B cell (primary cell): ENCODE results near the gene KLHL33. TPM values are rescaled to one million over a fixed set of nuclear protein-coding genes. Genes with fewer than 3 reads are reported as not detected.
"Not testable (repeated sequence)": the region's sequence is repeated elsewhere in the genome, so short reads cannot be mapped to it uniquely, and the experiment has no call there.

ENCODE experiments used
- ATAC-seq: fragments of 200-7000 bp; cut with Tn5 transposase; one replicate; pipeline ENCODE4 v1.10.0; 2021; ENCODE audit warnings: low read depth, mild to moderate bottlenecking, moderate number of reproducible peaks, moderate library complexity
- CTCF ChIA-PET: fragments of 350-600 bp; sonication (Branson Sonifier 250); formaldehyde crosslinking; loops from one replicate; lab custom pipeline; 2021; ENCODE audit warnings: antibody characterized with exemption, inconsistent platforms; lab: Charles Lee
- POLR2A ChIA-PET: fragments of 350-600 bp; sonication (Branson Sonifier 250); formaldehyde crosslinking; loops from one replicate; lab custom pipeline; 2021; ENCODE audit warnings: antibody characterized with exemption; lab: Charles Lee
- DNase-seq: peaks from one replicate; pipeline ENCODE4 v3.0.0; 2013
- H2AFZ ChIP-seq: 2 replicates; pipeline ENCODE4 v1.6.1; 2012; ENCODE audit warnings: mild to moderate bottlenecking, low read depth, low read length; ENCODE audit not compliant: insufficient read depth, poor library complexity, severe bottlenecking
- H3K27ac ChIP-seq, 2 donors: 1 replicate in 1 of 2; 2 replicates in 1 of 2; pipeline ENCODE4 v1.5.1; 2012 to 2013; ENCODE audit warnings: low read length in 2 of 2, mild to moderate bottlenecking in 2 of 2, moderate library complexity in 1 of 2
- H3K27me3 ChIP-seq, 4 experiments: fragments of 200-600 bp in 1 of 4; sonication (generic) in 1 of 4; replicated peaks in 1 of 4; 1 replicate in 2 of 4; 2 replicates in 2 of 4; pipeline versions ENCODE4 v1.6.1 to v1.7.0; 2013 to 2016; ENCODE audit warnings: low read length in 3 of 4, mild to moderate bottlenecking in 2 of 4, mixed read lengths in 1 of 4, moderate library complexity in 1 of 4; ENCODE audit not compliant: insufficient read depth in 4 of 4, control insufficient read depth in 3 of 4; ENCODE audit errors: control extremely low read depth in 1 of 4
- H3K36me3 ChIP-seq, 2 experiments: replicated peaks in 1 of 2; 1 replicate in 1 of 2; 2 replicates in 1 of 2; pipeline versions ENCODE4 v1.6.1 to v1.7.1; 2013; ENCODE audit warnings: low read length in 1 of 2; ENCODE audit not compliant: insufficient read depth in 2 of 2, control insufficient read depth in 1 of 2; ENCODE audit errors: control extremely low read depth in 1 of 2, extremely low read depth in 1 of 2
- H3K4me1 ChIP-seq, 2 donors: fragments of 200-600 bp in 1 of 2; sonication (generic) in 1 of 2; 1 replicate in 1 of 2; 2 replicates in 1 of 2; pipeline versions ENCODE4 v1.5.1 to v1.6.1; 2013 to 2017; ENCODE audit warnings: low read length in 2 of 2; ENCODE audit not compliant: control insufficient read depth in 2 of 2, insufficient read depth in 2 of 2
- H3K4me2 ChIP-seq: replicated peaks from 2 replicates; pipeline ENCODE3; 2012; ENCODE audit warnings: mild to moderate bottlenecking, low read depth, low read length; ENCODE audit not compliant: poor library complexity, severe bottlenecking
- H3K4me3 ChIP-seq, 5 experiments: fragments of 200-600 bp in 1 of 5; sonication (generic) in 1 of 5; 1 replicate in 3 of 5; 2 replicates in 2 of 5; pipeline versions ENCODE4 v1.5.1 to v1.7.0; 2011 to 2016; ENCODE audit warnings: low read length in 4 of 5, mild to moderate bottlenecking in 4 of 5, low read depth in 2 of 5, control low read depth in 1 of 5, moderate library complexity in 1 of 5; ENCODE audit not compliant: insufficient read depth in 1 of 5; ENCODE audit errors: control extremely low read depth in 1 of 5, extremely low read depth in 1 of 5
- H3K79me2 ChIP-seq: fragments of 200-600 bp; sonication (generic); one replicate; pipeline ENCODE4 v1.6.0; 2016; ENCODE audit warnings: low read length; ENCODE audit not compliant: control insufficient read depth, insufficient read depth
- H3K9ac ChIP-seq: fragments of 200-600 bp; sonication (generic); 2 replicates; pipeline ENCODE4 v1.6.1; 2017; ENCODE audit warnings: mild to moderate bottlenecking, low read length, moderate library complexity
- H3K9me3 ChIP-seq, 3 donors: one replicate each; pipeline versions ENCODE4 v1.6.1 to v1.7.1; 2013; ENCODE audit warnings: low read length in 2 of 3; ENCODE audit not compliant: control insufficient read depth in 2 of 3, insufficient read depth in 1 of 3; ENCODE audit errors: control extremely low read depth in 1 of 3
- H4K20me1 ChIP-seq: 2 replicates; pipeline ENCODE4 v1.6.0; 2012; ENCODE audit warnings: mild to moderate bottlenecking, low read length; ENCODE audit not compliant: insufficient read depth, control insufficient read depth, poor library complexity, severe bottlenecking
- H3K27ac Mint-ChIP-seq: one replicate; pipeline ENCODE4 v1.8.0; 2021; ENCODE audit warnings: mixed read lengths
- H3K27me3 Mint-ChIP-seq: one replicate; pipeline ENCODE4 v1.8.0; 2021; ENCODE audit warnings: mixed read lengths
- H3K4me1 Mint-ChIP-seq: one replicate; pipeline ENCODE4 v1.8.0; 2021; ENCODE audit warnings: mixed read lengths
- H3K4me3 Mint-ChIP-seq: one replicate; pipeline ENCODE4 v1.8.0; 2021; ENCODE audit warnings: mixed read lengths
- H3K9me3 Mint-ChIP-seq: one replicate; pipeline ENCODE4 v1.8.0; 2022; ENCODE audit warnings: mixed read lengths; ENCODE audit not compliant: insufficient read depth
- EZH2 ChIP-seq: IDR thresholded peaks from 2 replicates; pipeline ENCODE4 v1.6.1; 2012; ENCODE audit warnings: borderline replicate concordance, low read depth, mild to moderate bottlenecking, moderate library complexity, low read length; ENCODE audit not compliant: insufficient read depth, poor library complexity, severe bottlenecking
- WGBS: methylation state at CpG from one replicate; pipeline ENCODE4 v1.1.5; 2013; ENCODE audit warnings: missing lambda C conversion rate; ENCODE audit not compliant: insufficient coverage; 5-methylcytosine and 5-hydroxymethylcytosine counted together
- intact Hi-C: fragments of 100-400 bp; cut with micrococcal nuclease; formaldehyde crosslinking; loops from one replicate; pipeline ENCODE4 v1.10.0; 2022
- polyA plus RNA-seq: library from polyadenylated mRNA; depleted of rRNA; stranded (reverse); fragments of >200 nt; gene quantifications from 2 replicates; pipeline ENCODE4 v1.2.3, GENCODE V29; 2012
- total RNA-seq, 2 donors: library from RNA; stranded (reverse); fragments of 120-200 nt in 1 of 2; gene quantifications; 1 replicate in 1 of 2; 2 replicates in 1 of 2; pipeline versions ENCODE4 v1.2.3 to v1.2.4, GENCODE V29; 2013 to 2022

The KLHL33 gene
- total and polyA plus RNA-seq, 2 donors (not counting 1 experiment from before 2014, with no cell fraction given) = 0.20 to 0.25 TPM

DNA sequence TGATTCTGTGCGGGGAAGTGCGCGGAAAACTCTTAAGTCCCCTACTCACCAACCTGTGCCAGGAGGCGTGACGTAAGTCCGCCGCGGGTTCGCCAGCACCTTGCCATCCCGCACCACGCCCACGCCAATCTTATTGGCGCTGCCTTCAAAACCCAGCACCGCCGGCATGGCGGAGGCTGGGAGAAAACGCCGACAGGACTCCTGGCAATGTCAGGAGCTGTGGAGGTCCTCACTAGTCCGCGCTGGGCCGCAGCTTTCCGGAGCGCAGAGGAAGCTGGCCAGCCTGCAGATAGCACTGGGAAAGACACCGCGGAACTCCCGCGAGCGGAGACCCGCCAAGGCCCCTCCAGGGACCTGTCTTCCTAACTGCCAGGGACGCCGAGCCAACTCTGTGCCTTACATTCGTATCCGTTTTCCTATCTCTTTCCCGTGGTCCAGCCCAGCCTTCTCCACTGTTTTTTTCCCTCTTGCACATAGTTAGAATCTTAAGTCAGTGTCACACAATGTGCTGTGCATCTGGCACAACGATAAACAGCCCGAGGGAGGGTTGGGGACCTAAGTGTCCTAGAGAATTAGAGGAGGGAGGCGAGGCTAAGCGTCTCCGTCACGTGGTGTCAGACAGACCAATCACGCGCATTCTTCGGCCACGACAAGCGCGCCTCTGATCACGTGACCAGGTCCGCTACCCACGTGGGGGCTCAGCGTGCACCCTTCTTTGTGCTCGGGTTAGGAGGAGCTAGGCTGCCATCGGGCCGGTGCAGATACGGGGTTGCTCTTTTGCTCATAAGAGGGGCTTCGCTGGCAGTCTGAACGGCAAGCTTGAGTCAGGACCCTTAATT, 18.8 kb upstream of the KLHL33 start, which contains the start of the genes APEX1 and OSGEP:
APEX1 (plus strand) TSS at position 711 of the 839 bp plus-strand sequence. CDS start 420 bp downstream, outside the sequence.
OSGEP (minus strand) TSS at position 297 of the 839 bp plus-strand sequence; CDS start at position 168, 129 bp downstream.
- Histone ChIP-seq H4K20me1 (peaks cover 23% of the 10 kb centered on the region), H3K4me3 (peak within 1 kb of the TSS; percentile 70 to 95 (median 92)), H3K9ac (peak within 1 kb of the TSS; percentile 82), H2AFZ (peak within 1 kb of the TSS; percentile 85), H3K9me3 (no peaks in the 10 kb centered on the region), H3K27me3 (no peaks in the 10 kb centered on the region), H3K36me3 (peaks cover 22 to 63% of the 10 kb centered on the region in 2 experiments), H3K4me2 (peak within 1 kb of the TSS; percentile 89), H3K4me1 (peaks cover 21 to 54% of the 10 kb centered on the region in 2 donors), H3K27ac (peak within 1 kb of the TSS; percentile 87 to 97), H3K79me2 (peaks cover 62% of the 10 kb centered on the region)
- H3K4me1 Mint-ChIP-seq = peaks cover 23% of the 10 kb centered on the region
- ChIA-PET CTCF (interaction anchor here (1.1 to 4.6 kb wide), 4 partner anchors 15 to 158 kb away, joined by 3 to 59 read pairs (median 4); partner anchors contain the start of gene TEP1), POLR2A (interaction anchor here (0.6 to 2.6 kb wide), 9 partner anchors 10 to 291 kb away, joined by 3 to 17 read pairs (median 4); partner anchors contain the start of genes EDDM3A, PNP and TEP1)
- intact Hi-C loops = loop anchor here (1.0 to 2.0 kb wide), 5 partner anchors 15 to 229 kb away; partner anchors contain the start of genes PARP2, PNP and TEP1
- H3K27me3 Mint-ChIP-seq = no peaks in the 10 kb centered on the region
- DNase-seq = peak; percentile 99
- no peak within 1 kb of the TSS for H3K27ac Mint-ChIP-seq
- H3K9me3 Mint-ChIP-seq = no peaks in the 10 kb centered on the region
- peak within 1 kb of the TSS; percentile 17 for H3K4me3 Mint-ChIP-seq
- peak; percentile 91 for ATAC-seq
- 0% methylated on average over 56 of the region's 56 CpGs for WGBS
- no peak for TF ChIP-seq EZH2

DNA sequence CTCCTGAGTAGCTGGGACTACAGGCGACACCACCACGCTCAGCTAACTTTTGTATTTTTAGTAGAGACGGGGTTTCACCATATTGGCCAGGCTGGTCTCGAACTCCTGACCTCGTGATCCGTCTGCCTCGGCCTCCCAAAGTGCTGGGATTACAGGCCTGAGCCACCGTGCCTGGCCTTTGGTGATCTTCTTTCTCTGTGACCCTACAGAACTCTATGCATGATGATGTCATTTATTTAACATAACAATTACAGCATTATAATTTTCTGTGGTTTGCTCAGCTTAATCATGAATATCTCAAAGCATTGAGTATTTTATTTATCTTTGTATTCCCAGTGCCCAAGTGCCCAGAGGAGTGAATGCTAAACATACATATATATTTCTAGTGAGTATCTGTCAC, 16.9 kb upstream of the KLHL33 start:
- H4K20me1 ChIP-seq, H3K27me3 Mint-ChIP-seq, H3K27ac ChIP-seq, H3K4me3 ChIP-seq, ATAC-seq, DNase-seq, H3K27ac Mint-ChIP-seq, H3K9ac ChIP-seq, H3K27me3 ChIP-seq, H2AFZ ChIP-seq, H3K9me3 Mint-ChIP-seq, intact Hi-C loops, H3K9me3 ChIP-seq: not testable (repeated sequence)
- peaks cover 43% of the 10 kb centered on the region for H3K79me2 ChIP-seq
- peak overlapping the region; percentile 17 for H3K4me2 ChIP-seq
- POLR2A ChIA-PET = interaction anchor here (0.7 kb wide), 2 partner anchors 37 to 364 kb away, joined by 3 to 9 read pairs; no protein-coding TSS in a partner anchor
- H3K36me3 ChIP-seq = peaks cover 20 to 63% of the 10 kb centered on the region in 2 experiments
- H3K4me1 ChIP-seq = peaks cover 10 to 35% of the 10 kb centered on the region in 2 donors
- peak overlapping the region; percentile 26 for H3K4me3 Mint-ChIP-seq
- H3K4me1 Mint-ChIP-seq = peaks cover 11% of the 10 kb centered on the region
- CTCF ChIA-PET = interaction anchor here (0.9 to 4.6 kb wide), 3 partner anchors 24 to 38 kb away, joined by 3 to 59 read pairs (median 5); partner anchors contain the start of gene TEP1
- WGBS = 96% methylated on average over 7 of the region's 8 CpGs
